Uterus (tissue), 4 donors: ENCODE results near the gene ADM2. TPM values are rescaled to one million over a fixed set of nuclear protein-coding genes. Genes with fewer than 3 reads are reported as not detected.

ENCODE experiments used
- DNase-seq, 2 donors: peaks; one replicate each; pipeline ENCODE4 v3.0.0-alpha.2; 2019 to 2020
- H3K27ac ChIP-seq, 2 donors: fragments of 200-600 bp; sonication (generic); 1 replicate in 1 of 2; 2 replicates in 1 of 2; pipeline ENCODE4 v1.5.1; 2016 to 2018
- H3K27me3 ChIP-seq, 2 donors: fragments of 200-600 bp; sonication (generic); one replicate each; pipeline ENCODE4 v1.5.1; 2018 to 2019; ENCODE audit warnings: control low read depth in 1 of 2
- H3K36me3 ChIP-seq, 2 donors: fragments of 200-600 bp; sonication (generic); one replicate each; pipeline ENCODE4 v1.5.1; 2019; ENCODE audit warnings: control low read depth in 1 of 2
- H3K4me1 ChIP-seq, 2 donors: fragments of 200-600 bp; sonication (generic); one replicate each; pipeline ENCODE4 v1.5.1; 2018 to 2019; ENCODE audit warnings: control low read depth in 1 of 2
- H3K4me3 ChIP-seq, 2 donors: fragments of 200-600 bp; sonication (generic); 1 replicate in 1 of 2; 2 replicates in 1 of 2; pipeline ENCODE4 v1.5.1; 2018 to 2019; ENCODE audit warnings: mild to moderate bottlenecking in 1 of 2
- H3K9me3 ChIP-seq, 2 donors: fragments of 200-600 bp; sonication (generic); one replicate each; pipeline ENCODE4 v1.5.1; 2019; ENCODE audit warnings: control low read depth in 1 of 2
- CTCF ChIP-seq, 4 experiments: fragments of 200-600 bp in 2 of 4; fragments of 450-650 bp in 2 of 4; sonication (generic) in 2 of 4; IDR thresholded peaks; one replicate each; pipeline ENCODE4 v1.5.1; 2016 to 2019; ENCODE audit warnings: antibody characterized with exemption in 4 of 4, mild to moderate bottlenecking in 2 of 4, moderate library complexity in 1 of 4
- POLR2A ChIP-seq, 2 donors: fragments of 450-650 bp; IDR thresholded peaks; one replicate each; pipeline ENCODE4 v1.6.1; 2016; ENCODE audit warnings: antibody characterized with exemption in 2 of 2, mild to moderate bottlenecking in 1 of 2, moderate library complexity in 1 of 2
- intact Hi-C: fragments of 100-400 bp; cut with DNase I; formaldehyde crosslinking; loops from one replicate; pipeline ENCODE4 v1.15.1; 2023; ENCODE audit warnings: low total_unique reads
- total RNA-seq, 4 donors: library from RNA; depleted of rRNA in 3 of 4; stranded (reverse); fragments of >200 nt in 3 of 4; gene quantifications; one replicate each; pipeline versions ENCODE4 v1.1.0 to v1.2.4, GENCODE V29; 2014 to 2023
- donor health status: DM: yes; HTN: yes; CAD: no.

The ADM2 gene
- total RNA-seq, 4 donors from 2014 or later: 0.14 to 0.95 TPM; not detected in 2

GRCh38 chr22:50460938-50461337 lies 20.4 kb upstream of the ADM2 start:
- H3K4me1 ChIP-seq: no peaks in the 10 kb centered on the region
- H3K27me3 ChIP-seq: no peaks in the 10 kb centered on the region
- H3K4me3 ChIP-seq: no peak overlapping the region
- no peaks in the 10 kb centered on the region for H3K9me3 ChIP-seq
- no peaks in the 10 kb centered on the region for H3K36me3 ChIP-seq
- H3K27ac ChIP-seq: no peak overlapping the region
- intact Hi-C loops: no loop called here
- no peak for TF ChIP-seq CTCF (IDR thresholded peaks at IDR 0.05)
- TF ChIP-seq POLR2A (IDR thresholded peaks at IDR 0.05): no peak
- no peak for DNase-seq

- H3K4me3 ChIP-seq: no peak overlapping the region
- H3K4me1 ChIP-seq: no peaks in the 10 kb centered on the region
- no peaks in the 10 kb centered on the region for H3K9me3 ChIP-seq
- intact Hi-C loops: no loop called here
- H3K27me3 ChIP-seq: no peaks in the 10 kb centered on the region
- DNase-seq: no peak
- H3K36me3 ChIP-seq: no peaks in the 10 kb centered on the region
- no peak overlapping the region for H3K27ac ChIP-seq
- TF ChIP-seq POLR2A (IDR thresholded peaks at IDR 0.05) (no peak), CTCF (IDR thresholded peaks at IDR 0.05) (no peak)
Measured at GRCh38 chr22:50461536-50461935, 19.8 kb upstream of the ADM2 start.

- Histone ChIP-seq H3K36me3 (no peaks in the 10 kb centered on the region), H3K27me3 (no peaks in the 10 kb centered on the region), H3K9me3 (no peaks in the 10 kb centered on the region), H3K4me3 (no peak overlapping the region), H3K27ac (no peak overlapping the region), H3K4me1 (no peaks in the 10 kb centered on the region)
- no peak for DNase-seq
- intact Hi-C loops: no loop called here
- TF ChIP-seq CTCF (IDR thresholded peaks at IDR 0.05) (no peak), POLR2A (IDR thresholded peaks at IDR 0.05) (no peak)
Measured at GRCh38 chr22:50461979-50462540, 19.3 kb upstream of the ADM2 start.

- no peaks in the 10 kb centered on the region for H3K27me3 ChIP-seq
Measured at GRCh38 chr22:50463188-50463900, 18.0 kb upstream of the ADM2 start.

GRCh38 chr22:50464451-50464850 lies 16.9 kb upstream of the ADM2 start:
- Histone ChIP-seq H3K9me3 (no peaks in the 10 kb centered on the region), H3K27me3 (no peaks in the 10 kb centered on the region), H3K36me3 (no peaks in the 10 kb centered on the region), H3K27ac (no peak overlapping the region), H3K4me1 (no peaks in the 10 kb centered on the region), H3K4me3 (no peak overlapping the region)
- intact Hi-C loops: no loop called here
- no peak for DNase-seq
- no peak for TF ChIP-seq CTCF (IDR thresholded peaks at IDR 0.05)
- no peak for TF ChIP-seq POLR2A (IDR thresholded peaks at IDR 0.05)

More at GRCh38 chr22:50463188-50463900, 18.0 kb upstream of the ADM2 start:
- Histone ChIP-seq H3K4me3 (no peak overlapping the region), H3K4me1 (no peaks in the 10 kb centered on the region), H3K9me3 (no peaks in the 10 kb centered on the region), H3K36me3 (no peaks in the 10 kb centered on the region), H3K27ac (no peak overlapping the region)
- intact Hi-C loops: no loop called here
- no peak for TF ChIP-seq POLR2A (IDR thresholded peaks at IDR 0.05)
- no peak for DNase-seq
